GM12878 (cell line): ENCODE measurements around the gene OR6N1. TPM values are rescaled to one million over a fixed set of nuclear protein-coding genes. Genes with fewer than 3 reads are reported as not detected.

Source experiments
- ATAC-seq: fragments of 200-7000 bp; cut with Tn5 transposase; 3 replicates; pipeline ENCODE4 v1.9.1; 2020; ENCODE audit warnings: mild to moderate bottlenecking, moderate library complexity
- BruUV-seq: library from RNA; stranded (reverse); fragments of 400-500 nt; replicated peaks from 2 replicates; lab custom pipeline; 2021; lab: Mats Ljungman, UMichigan
- CTCF ChIA-PET: fragments of 300-600 bp; sonication (Branson Sonifier 250); formaldehyde crosslinking; extraction: SDS; loops from one replicate; lab custom pipeline; 2021; ENCODE audit warnings: inconsistent platforms; lab: Yijun Ruan, JAX
- POLR2A ChIA-PET: fragments of 350-600 bp; formaldehyde crosslinking; extraction: SDS; loops from one replicate; lab custom pipeline; 2021; ENCODE audit warnings: inconsistent platforms; lab: Charles Lee
- RAD21 ChIA-PET: fragments of 300-600 bp; sonication (Branson Sonifier 250); formaldehyde crosslinking; loops from one replicate; lab custom pipeline; 2023; ENCODE audit warnings: antibody characterized with exemption; ENCODE audit not compliant: unreplicated experiment; lab: Charles Lee
- SMC1A ChIA-PET: fragments of 300-600 bp; sonication (Branson Sonifier 250); formaldehyde crosslinking; loops from one replicate; lab custom pipeline; 2023; ENCODE audit not compliant: unreplicated experiment, uncharacterized antibody; lab: Charles Lee
- DNase-seq: peaks from one replicate; pipeline ENCODE4 v3.0.0-alpha.2; 2011; ENCODE audit warnings: low read depth, low spot score
- FAIRE-seq: peaks from 3 replicates; lab custom pipeline; 2011; peaks lifted over from hg19 to GRCh38; lab: Jason Lieb, UNC
- H2AFZ ChIP-seq: 2 replicates; pipeline ENCODE4 v1.6.0; 2011; ENCODE audit warnings: low read depth, low read length, control low read depth; ENCODE audit not compliant: control insufficient read depth
- H3K27ac ChIP-seq: 2 replicates; pipeline ENCODE4 v1.5.1; 2011; ENCODE audit warnings: control low read depth; ENCODE audit not compliant: control insufficient read depth, insufficient read depth
- H3K27me3 ChIP-seq, 2 experiments: replicated peaks in 1 of 2; 2 replicates each; pipeline versions ENCODE4 v1.6.0 to v1.6.1; 2011; ENCODE audit warnings: low read length in 1 of 2; ENCODE audit not compliant: control insufficient read depth in 2 of 2, insufficient read depth in 2 of 2
- H3K36me3 ChIP-seq, 2 experiments: 2 replicates each; pipeline ENCODE4 v1.5.1; 2011; ENCODE audit warnings: low read length in 1 of 2; ENCODE audit not compliant: control insufficient read depth in 2 of 2, insufficient read depth in 2 of 2
- H3K4me1 ChIP-seq: 2 replicates; pipeline ENCODE4 v1.6.1; 2011; ENCODE audit warnings: mild to moderate bottlenecking, low read length, moderate library complexity, mixed read lengths; ENCODE audit not compliant: control insufficient read depth, insufficient read depth
- H3K4me2 ChIP-seq: 2 replicates; pipeline ENCODE4 v1.6.0; 2011; ENCODE audit warnings: control low read depth; ENCODE audit not compliant: control insufficient read depth, insufficient read depth
- H3K4me3 ChIP-seq: fragments of 200-600 bp; sonication (generic); 2 replicates; pipeline ENCODE4 v1.5.1; 2016
- H3K79me2 ChIP-seq: 2 replicates; pipeline ENCODE4 v1.6.0; 2011; ENCODE audit warnings: low read length; ENCODE audit not compliant: control insufficient read depth, insufficient read depth
- H3K9ac ChIP-seq: 2 replicates; pipeline ENCODE4 v1.8.0; 2011; ENCODE audit warnings: low read length, control low read depth, mixed read lengths; ENCODE audit not compliant: control insufficient read depth, insufficient read depth
- H3K9me3 ChIP-seq: replicated peaks from 3 replicates; pipeline ENCODE4 v1.5.1; 2011; ENCODE audit warnings: mild to moderate bottlenecking, low read length; ENCODE audit not compliant: control insufficient read depth, insufficient read depth
- H4K20me1 ChIP-seq: 2 replicates; pipeline ENCODE4 v1.6.0; 2011; ENCODE audit not compliant: control insufficient read depth, insufficient read depth
- ASH2L ChIP-seq: fragments of 300-600, 200-600 bp; sonication (generic); IDR thresholded peaks from 2 replicates; pipeline ENCODE4 v1.6.1; 2017; ENCODE audit warnings: low read depth, mild to moderate bottlenecking, borderline replicate concordance
- HDAC6 ChIP-seq: fragments of 200-600 bp; sonication (generic); IDR thresholded peaks from one replicate; pipeline ENCODE4 v1.8.0; 2017; ENCODE audit warnings: antibody characterized with exemption; ENCODE audit not compliant: unreplicated experiment
- MTA3 ChIP-seq: IDR thresholded peaks from 2 replicates; pipeline ENCODE4 v1.6.1; 2012; ENCODE audit warnings: low read length, inconsistent platforms, borderline replicate concordance
- TCF3 ChIP-seq: IDR thresholded peaks from 2 replicates; pipeline ENCODE4 v1.6.1; 2012; ENCODE audit warnings: low read depth, mild to moderate bottlenecking, low read length, borderline replicate concordance; ENCODE audit not compliant: insufficient read depth
- ZBTB33 ChIP-seq: fragments of 450-650 bp; IDR thresholded peaks from 2 replicates; pipeline ENCODE4 v1.6.1; 2017; ENCODE audit warnings: mild to moderate bottlenecking
- ZNF384 ChIP-seq: IDR thresholded peaks from 2 replicates; pipeline ENCODE4 v1.6.1; 2012; ENCODE audit warnings: low read depth, mild to moderate bottlenecking, low read length, improper control_type of control experiment, borderline replicate concordance
- ZSCAN29 ChIP-seq: fragments of 450-650 bp; IDR thresholded peaks from 2 replicates; pipeline ENCODE4 v1.6.1; 2017; ENCODE audit warnings: mild to moderate bottlenecking, moderate library complexity
- WGBS: methylation state at CpG from one replicate; pipeline ENCODE4 v1.1.6; 2016; ENCODE audit warnings: low lambda C conversion rate; ENCODE audit not compliant: insufficient replicate concordance, insufficient coverage; ENCODE audit errors: missing lambda C conversion rate; 5-methylcytosine and 5-hydroxymethylcytosine counted together
- in situ Hi-C: fragments of 300-500 bp; cut with MboI; formaldehyde crosslinking; loops from 9 replicates; pipeline ENCODE4 v1.14.3; 2018; ENCODE audit warnings: mixed read lengths
- intact Hi-C: fragments of 100-400 bp; cut with micrococcal nuclease; formaldehyde crosslinking; loops from one replicate; pipeline ENCODE4 v1.14.2; 2022; ENCODE audit not compliant: unreplicated experiment
- polyA plus RNA-seq, 11 experiments: library from polyadenylated mRNA; depleted of rRNA in 4 of 11; unstranded in 6 of 11; stranded (reverse) in 5 of 11; fragments of >200 nt; fragmentation: Nextera tagmentation in 4 of 11; fragmentation: Illumina TruSeq in 1 of 11; extraction: Ambion mirVana in 4 of 11; extraction: Trizol in 1 of 11; gene quantifications; 1 replicate in 1 of 11; 2 replicates in 10 of 11; pipeline versions ENCODE4 v1.2.1 to v1.2.3, GENCODE V29; 2011 to 2016; ENCODE audit warnings: inconsistent platforms in 2 of 11, missing spikeins in 2 of 11, low read depth in 1 of 11
- total RNA-seq, 4 experiments: library from RNA; depleted of rRNA in 3 of 4; stranded (reverse); fragments of >200 nt in 3 of 4; fragmentation: Illumina TruSeq in 1 of 4; extraction: Trizol in 1 of 4; gene quantifications; 2 replicates each; pipeline versions ENCODE4 v1.2.1 to v1.2.3, GENCODE V29; 2013 to 2021
- TF ChIP-seq, protein P1 (sequence below): IDR thresholded peaks from 2 replicates; pipeline ENCODE4 v1.6.1; 2012; ENCODE audit warnings: low read depth, low read length, improper control_type of control experiment
- TF ChIP-seq, protein P2 (sequence below): IDR thresholded peaks from 2 replicates; pipeline ENCODE4 v1.6.1; 2012; ENCODE audit warnings: improper control_type of control experiment, low read depth, low read length; ENCODE audit not compliant: insufficient replicate concordance

The OR6N1 gene
- total and polyA plus RNA-seq, 10 of the 15 experiments (the other 5 are each of a cell fraction or from before 2014, with no cell fraction given) = not detected

- BruUV-seq = no TSS peak
- FAIRE-seq (no peak), DNase-seq (no peak), ATAC-seq (0 out of 3 replicates have a peak, but pooled peaks have one; percentile 26)
- Histone ChIP-seq H3K4me2 (no peak overlapping the region), H2AFZ (no peak overlapping the region), H3K27me3 (no peaks in the 10 kb centered on the region), H3K4me3 (no peak overlapping the region), H3K27ac (no peak overlapping the region), H3K79me2 (no peaks in the 10 kb centered on the region), H3K4me1 (no peaks in the 10 kb centered on the region), H3K9ac (no peak overlapping the region), H3K9me3 (no peaks in the 10 kb centered on the region), H4K20me1 (no peaks in the 10 kb centered on the region), H3K36me3 (no peaks in the 10 kb centered on the region)
- in situ Hi-C loops = no loop called here
- SMC1A ChIA-PET = no interaction called here
- RAD21 ChIA-PET = no interaction called here
- CTCF ChIA-PET = no interaction called here
- WGBS = 0% methylated on average over 1 of the region's 1 CpG
- POLR2A ChIA-PET = no interaction called here
- TF ChIP-seq HDAC6 (no peak), ZSCAN29 (no peak), ASH2L (no peak), MTA3 (no peak), ZBTB33 (no peak), TCF3 (no peak), ZNF384 (no peak)
- TF ChIP-seq, protein P1, sequence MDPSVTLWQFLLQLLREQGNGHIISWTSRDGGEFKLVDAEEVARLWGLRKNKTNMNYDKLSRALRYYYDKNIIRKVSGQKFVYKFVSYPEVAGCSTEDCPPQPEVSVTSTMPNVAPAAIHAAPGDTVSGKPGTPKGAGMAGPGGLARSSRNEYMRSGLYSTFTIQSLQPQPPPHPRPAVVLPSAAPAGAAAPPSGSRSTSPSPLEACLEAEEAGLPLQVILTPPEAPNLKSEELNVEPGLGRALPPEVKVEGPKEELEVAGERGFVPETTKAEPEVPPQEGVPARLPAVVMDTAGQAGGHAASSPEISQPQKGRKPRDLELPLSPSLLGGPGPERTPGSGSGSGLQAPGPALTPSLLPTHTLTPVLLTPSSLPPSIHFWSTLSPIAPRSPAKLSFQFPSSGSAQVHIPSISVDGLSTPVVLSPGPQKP = no peak
- TF ChIP-seq, protein P2, sequence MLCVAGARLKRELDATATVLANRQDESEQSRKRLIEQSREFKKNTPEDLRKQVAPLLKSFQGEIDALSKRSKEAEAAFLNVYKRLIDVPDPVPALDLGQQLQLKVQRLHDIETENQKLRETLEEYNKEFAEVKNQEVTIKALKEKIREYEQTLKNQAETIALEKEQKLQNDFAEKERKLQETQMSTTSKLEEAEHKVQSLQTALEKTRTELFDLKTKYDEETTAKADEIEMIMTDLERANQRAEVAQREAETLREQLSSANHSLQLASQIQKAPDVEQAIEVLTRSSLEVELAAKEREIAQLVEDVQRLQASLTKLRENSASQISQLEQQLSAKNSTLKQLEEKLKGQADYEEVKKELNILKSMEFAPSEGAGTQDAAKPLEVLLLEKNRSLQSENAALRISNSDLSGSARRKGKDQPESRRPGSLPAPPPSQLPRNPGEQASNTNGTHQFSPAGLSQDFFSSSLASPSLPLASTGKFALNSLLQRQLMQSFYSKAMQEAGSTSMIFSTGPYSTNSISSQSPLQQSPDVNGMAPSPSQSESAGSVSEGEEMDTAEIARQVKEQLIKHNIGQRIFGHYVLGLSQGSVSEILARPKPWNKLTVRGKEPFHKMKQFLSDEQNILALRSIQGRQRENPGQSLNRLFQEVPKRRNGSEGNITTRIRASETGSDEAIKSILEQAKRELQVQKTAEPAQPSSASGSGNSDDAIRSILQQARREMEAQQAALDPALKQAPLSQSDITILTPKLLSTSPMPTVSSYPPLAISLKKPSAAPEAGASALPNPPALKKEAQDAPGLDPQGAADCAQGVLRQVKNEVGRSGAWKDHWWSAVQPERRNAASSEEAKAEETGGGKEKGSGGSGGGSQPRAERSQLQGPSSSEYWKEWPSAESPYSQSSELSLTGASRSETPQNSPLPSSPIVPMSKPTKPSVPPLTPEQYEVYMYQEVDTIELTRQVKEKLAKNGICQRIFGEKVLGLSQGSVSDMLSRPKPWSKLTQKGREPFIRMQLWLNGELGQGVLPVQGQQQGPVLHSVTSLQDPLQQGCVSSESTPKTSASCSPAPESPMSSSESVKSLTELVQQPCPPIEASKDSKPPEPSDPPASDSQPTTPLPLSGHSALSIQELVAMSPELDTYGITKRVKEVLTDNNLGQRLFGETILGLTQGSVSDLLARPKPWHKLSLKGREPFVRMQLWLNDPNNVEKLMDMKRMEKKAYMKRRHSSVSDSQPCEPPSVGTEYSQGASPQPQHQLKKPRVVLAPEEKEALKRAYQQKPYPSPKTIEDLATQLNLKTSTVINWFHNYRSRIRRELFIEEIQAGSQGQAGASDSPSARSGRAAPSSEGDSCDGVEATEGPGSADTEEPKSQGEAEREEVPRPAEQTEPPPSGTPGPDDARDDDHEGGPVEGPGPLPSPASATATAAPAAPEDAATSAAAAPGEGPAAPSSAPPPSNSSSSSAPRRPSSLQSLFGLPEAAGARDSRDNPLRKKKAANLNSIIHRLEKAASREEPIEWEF = no peak
- intact Hi-C loops = no loop called here
These were observed 57.2 kb downstream of the OR6N1 start for GRCh38 chr1:158714754-158715153.
